ENCODE data around the gene KDM1B.

DNA sequence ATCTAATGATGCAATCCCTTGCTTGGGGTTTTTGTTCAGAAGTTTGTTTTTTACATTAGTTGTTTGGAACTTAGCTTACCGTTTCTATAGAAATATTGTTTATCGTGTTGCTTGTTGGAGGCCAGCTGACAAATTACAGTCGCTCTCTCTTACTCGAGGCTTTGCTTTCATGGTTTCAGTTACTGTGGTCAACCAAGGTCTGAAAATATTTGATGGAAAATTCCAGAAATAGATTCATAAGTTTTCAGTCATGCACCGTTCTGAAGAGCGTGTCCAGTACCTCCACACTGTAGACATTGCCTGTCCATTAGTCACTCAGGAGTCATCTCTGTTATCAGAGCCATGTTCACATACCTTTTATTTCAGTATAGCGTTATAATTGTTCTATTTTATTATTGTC, 61.2 kb downstream of the KDM1B start:
- TF ChIP-seq, protein P1, sequence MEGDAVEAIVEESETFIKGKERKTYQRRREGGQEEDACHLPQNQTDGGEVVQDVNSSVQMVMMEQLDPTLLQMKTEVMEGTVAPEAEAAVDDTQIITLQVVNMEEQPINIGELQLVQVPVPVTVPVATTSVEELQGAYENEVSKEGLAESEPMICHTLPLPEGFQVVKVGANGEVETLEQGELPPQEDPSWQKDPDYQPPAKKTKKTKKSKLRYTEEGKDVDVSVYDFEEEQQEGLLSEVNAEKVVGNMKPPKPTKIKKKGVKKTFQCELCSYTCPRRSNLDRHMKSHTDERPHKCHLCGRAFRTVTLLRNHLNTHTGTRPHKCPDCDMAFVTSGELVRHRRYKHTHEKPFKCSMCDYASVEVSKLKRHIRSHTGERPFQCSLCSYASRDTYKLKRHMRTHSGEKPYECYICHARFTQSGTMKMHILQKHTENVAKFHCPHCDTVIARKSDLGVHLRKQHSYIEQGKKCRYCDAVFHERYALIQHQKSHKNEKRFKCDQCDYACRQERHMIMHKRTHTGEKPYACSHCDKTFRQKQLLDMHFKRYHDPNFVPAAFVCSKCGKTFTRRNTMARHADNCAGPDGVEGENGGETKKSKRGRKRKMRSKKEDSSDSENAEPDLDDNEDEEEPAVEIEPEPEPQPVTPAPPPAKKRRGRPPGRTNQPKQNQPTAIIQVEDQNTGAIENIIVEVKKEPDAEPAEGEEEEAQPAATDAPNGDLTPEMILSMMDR (IDR thresholded peaks at IDR 0.05), result no peak
- TF ChIP-seq POLR2A (IDR thresholded peaks at IDR 0.05; ENCODE audit: low read depth), result no peak
- TF ChIP-seq EP300 (IDR thresholded peaks at IDR 0.05), result no peak

Measured in esophagus muscularis mucosa (tissue), 4 donors.